22Rv1 (cell line): ENCODE measurements around the gene ILKAP.
A peak's percentile ranks its signal among the peaks of the same experiment; 100 is the strongest.

ENCODE experiments used
- H3K27ac ChIP-seq: fragments of 450-650 bp; 2 replicates; pipeline ENCODE4 v1.5.1; 2017
- ZFX ChIP-seq: fragments of 450-650 bp; IDR thresholded peaks from 2 replicates; pipeline ENCODE4 v1.6.1; 2017; ENCODE audit warnings: antibody characterized with exemption, borderline replicate concordance
- TF ChIP-seq, protein P1 (sequence below): fragments of 450-650 bp; IDR thresholded peaks from 2 replicates; pipeline ENCODE4 v1.5.1; 2017; ENCODE audit warnings: mild to moderate bottlenecking

The ILKAP gene

DNA sequence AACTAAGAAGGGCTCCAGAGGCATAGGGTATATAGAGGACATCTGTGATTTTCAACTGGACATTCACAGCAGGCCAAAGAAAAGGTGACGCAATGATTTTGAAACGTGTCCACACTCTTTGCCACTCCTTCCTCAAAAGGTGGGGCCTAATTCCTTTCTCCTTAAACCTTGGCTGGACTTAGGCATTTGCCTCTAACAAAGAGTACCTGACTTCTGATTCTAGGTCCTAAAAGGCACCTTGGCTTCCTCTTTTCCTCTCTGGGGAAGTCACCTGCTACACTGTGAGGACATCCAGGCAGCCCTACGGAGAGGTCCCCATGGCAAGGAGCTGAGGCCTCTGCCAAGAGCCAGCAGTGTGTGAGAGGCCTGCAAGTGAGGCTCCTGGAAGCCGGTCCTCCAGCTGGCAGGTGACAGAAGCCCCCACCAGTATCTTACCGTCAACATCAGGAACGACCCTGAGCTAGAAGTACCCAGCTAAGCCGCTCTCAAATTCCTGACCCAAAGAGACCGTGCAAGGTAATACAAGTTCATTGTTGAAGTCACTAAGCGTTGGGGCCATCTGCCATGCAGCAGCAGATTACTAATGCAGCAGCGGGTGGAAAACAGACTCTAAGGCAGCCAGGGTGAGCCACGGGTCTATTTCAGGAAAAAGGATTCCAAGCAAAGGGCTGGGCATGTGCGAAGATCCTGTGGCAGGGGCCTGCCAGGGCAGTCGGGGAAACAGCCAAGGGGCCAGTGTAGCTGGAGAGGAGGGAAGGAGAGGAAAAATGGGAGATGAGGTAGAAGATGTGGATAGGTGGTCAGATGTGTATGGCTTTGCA, 43.7 kb upstream of the ILKAP start:
- TF ChIP-seq ZFX = no peak
- TF ChIP-seq, protein P1, sequence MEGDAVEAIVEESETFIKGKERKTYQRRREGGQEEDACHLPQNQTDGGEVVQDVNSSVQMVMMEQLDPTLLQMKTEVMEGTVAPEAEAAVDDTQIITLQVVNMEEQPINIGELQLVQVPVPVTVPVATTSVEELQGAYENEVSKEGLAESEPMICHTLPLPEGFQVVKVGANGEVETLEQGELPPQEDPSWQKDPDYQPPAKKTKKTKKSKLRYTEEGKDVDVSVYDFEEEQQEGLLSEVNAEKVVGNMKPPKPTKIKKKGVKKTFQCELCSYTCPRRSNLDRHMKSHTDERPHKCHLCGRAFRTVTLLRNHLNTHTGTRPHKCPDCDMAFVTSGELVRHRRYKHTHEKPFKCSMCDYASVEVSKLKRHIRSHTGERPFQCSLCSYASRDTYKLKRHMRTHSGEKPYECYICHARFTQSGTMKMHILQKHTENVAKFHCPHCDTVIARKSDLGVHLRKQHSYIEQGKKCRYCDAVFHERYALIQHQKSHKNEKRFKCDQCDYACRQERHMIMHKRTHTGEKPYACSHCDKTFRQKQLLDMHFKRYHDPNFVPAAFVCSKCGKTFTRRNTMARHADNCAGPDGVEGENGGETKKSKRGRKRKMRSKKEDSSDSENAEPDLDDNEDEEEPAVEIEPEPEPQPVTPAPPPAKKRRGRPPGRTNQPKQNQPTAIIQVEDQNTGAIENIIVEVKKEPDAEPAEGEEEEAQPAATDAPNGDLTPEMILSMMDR = no peak
- no peak overlapping the region for H3K27ac ChIP-seq

DNA sequence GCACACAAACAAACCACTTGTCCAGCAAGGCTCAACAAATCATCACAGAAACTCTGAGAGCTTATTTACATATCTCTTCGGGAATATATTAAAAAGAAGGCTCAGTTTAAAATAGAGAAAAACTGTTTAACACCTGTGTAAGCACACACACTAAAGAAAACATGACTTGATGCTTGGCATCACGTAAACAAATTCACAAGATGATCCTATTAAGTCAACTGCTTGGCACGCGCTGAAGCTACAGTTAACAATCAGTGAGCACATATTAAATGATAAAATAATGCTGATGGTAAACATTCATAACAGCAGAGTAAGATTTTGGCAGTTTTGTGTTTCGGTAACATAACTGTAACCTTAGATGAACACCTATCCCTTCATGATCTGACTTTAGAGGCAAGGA, 40.7 kb upstream of the ILKAP start:
- peak overlapping the region; percentile 30 for H3K27ac ChIP-seq
- TF ChIP-seq, protein P1 = no peak
- TF ChIP-seq ZFX = no peak

DNA sequence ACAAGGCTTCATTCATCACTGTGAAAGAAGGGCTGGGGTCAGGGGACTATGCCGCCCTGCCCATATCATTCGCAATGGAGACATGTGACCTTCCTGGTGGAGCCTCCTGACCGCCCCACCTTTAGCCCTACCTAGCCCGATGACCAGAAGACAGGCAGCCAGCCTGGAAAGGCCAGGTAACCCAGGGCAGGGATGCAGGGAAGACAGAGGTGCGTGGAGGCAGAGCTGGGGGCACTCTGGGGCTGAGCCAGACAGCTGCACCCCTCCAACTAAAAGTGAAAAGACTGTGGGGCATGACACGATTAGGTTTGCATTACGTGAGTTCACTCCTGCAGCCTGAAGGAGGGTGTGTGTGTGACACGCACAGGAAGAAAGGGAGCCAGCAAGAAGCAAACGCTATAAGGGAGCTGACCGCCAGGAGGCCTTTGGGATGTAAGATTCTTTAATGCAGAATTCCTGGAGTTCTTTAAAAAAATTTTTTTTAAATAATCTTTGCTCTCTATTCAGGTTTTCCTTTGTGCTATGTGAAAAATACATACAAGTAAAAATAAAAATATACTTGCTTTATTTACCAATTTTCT, 40.1 kb upstream of the ILKAP start:
- no peak for TF ChIP-seq ZFX
- TF ChIP-seq, protein P1 = peak; percentile 58
- H3K27ac ChIP-seq = peak overlapping the region; percentile 30

DNA sequence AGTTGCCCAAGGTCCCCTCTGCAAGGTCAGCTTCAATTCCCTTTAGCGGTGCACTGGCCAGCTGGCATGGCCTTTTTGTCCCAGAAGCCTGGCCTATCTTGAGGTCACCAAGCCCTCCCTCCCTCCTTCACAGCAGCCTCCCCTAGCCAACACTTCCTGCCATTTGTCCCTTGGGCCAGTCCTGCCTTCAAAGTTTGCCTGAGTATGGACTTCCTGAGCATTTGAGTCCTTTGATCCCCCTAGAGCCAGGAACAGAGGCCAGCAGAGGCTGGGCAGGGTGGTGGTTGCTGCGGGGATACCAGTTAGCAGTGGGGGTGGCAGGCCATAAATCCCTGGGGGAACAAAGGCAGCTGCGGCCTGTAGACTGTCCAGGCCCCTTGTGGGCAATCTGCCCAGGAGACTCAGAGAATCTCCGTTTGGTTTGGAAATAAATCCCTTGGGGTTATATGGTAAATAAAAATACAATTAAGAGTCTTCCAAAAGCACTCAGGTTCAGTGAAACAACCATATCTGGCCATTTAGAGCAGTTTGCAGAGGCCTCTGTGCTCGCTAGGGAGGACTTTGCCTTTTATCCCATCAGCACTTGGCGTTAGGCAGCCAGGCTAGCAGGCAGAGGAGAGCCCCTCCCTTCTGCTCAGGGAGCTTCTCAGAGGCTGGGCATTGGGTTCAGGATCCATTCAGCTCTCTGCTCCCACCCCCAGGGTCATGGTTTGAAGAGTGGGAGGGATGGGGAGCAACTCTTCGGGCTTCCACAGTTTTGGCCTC, 39.4 kb upstream of the ILKAP start:
- no peak overlapping the region for H3K27ac ChIP-seq
- TF ChIP-seq, protein P1 = no peak
- no peak for TF ChIP-seq ZFX

DNA sequence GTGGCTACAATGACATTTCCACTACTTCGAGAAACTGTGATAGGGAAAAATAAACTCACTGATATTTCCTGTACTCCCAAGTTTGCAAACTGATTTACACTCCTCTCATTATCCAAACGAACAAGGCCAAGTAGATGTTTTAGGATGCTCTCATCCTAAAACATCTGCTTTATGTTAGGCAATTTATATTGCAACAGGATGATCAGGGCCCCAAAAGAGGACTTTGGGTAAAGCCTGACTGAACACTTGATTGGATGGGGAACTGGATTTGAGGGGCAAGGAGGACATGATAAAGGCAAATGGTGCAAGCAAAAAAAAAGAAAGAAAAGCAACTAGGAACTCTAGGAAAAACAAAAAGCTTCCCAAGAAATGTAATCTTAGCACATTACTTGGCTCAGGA, 38.5 kb upstream of the ILKAP start:
- H3K27ac ChIP-seq = no peak overlapping the region
- TF ChIP-seq, protein P1 = no peak
- TF ChIP-seq ZFX = no peak

DNA sequence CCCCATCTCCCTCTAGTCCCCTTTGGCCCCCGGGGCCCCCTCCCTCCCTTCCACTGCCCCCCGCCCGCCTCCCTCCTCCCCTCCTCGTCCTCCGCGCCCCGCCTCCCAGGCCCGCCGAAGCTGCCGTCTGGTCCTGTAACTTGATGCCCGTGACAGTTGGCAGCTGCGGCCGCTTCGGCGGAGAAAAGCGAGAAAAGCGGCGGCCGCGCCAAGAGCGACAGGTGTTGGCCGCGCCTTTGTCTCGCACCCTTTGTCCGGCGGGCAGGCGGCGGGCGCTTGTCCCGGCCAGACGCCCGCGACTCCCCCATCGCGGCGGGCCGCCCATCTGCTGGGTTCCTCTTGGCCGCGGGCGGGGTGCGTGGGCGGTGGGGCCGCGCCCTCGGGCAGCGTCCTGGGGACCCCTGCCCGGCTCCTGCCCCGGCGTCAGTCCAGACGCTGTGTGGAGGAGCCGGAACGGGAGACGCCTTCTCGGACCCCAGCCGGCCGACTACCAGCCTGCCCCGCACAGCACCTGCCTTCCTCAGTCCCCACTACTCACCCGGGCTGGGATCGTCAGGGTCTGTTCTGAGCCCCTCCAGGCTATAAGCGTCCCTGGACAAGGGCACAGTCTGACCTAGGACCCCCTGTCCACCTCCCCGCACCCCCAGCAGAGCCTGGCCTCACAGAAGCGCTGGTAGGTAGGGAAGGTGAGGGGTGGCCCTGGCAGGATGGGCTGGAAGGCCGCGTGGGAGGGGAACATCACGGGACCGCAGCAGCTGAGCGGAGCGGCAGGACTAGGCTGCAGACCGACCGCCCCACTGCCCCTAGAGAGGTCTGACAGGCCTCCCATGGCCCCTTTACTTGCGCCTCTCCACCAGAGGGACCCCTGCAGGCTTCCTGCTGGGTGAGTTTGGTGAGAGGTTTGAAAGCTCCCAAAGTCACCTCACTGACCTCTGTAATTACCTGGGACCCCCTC, 37.5 kb upstream of the ILKAP start:
- peak overlapping the region; percentile 57 for H3K27ac ChIP-seq
- TF ChIP-seq, protein P1 = no peak
